Measurements from ENCODE around the gene SIK3. TPM values are rescaled to one million over a fixed set of nuclear protein-coding genes. Genes with fewer than 3 reads are reported as not detected.

SIK3 gene
- total RNA-seq, 1 donor from 2014 or later: 54.2 TPM

DNA sequence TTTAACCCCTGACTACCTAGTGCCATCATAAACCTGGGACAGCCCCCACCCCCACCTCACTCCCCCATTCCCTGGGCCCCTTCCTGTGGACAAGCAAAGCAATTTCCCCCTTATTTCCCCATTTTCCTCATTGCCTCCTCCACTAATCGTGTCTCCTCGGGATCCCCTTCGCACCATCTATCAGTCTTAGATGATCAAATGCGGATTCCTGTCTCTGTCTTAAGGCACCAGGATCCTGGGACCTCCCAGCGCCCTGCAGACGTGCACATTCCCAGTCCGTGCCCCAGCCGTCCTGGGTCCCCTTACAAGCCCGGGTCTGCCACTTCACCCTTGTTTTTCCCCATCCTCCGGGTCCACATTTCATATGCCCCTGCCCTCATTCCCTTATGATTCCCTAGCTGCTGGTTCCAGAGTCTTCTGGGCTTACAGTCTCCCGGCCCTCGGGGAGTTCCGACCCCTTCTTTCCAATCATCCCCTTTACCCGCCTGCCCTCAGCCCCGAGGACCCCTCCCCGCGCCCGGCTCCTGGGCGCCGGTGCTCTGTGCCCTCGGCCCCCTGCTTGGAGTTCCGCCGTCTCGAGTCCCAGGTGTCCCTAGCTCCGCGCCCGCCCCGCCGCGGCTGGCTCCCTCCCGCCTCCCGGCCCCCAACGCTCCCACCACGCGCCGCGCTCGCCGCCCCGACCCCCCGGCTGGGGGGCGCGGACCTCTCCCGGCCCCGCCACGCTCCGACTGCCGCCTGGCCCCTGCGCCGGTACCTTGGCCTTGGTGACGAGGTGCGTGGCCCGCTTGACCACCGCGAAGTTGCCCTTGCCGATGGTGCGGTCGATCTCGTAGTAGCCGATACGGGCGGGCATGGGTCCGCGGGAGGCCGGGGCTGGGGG is 599 bp downstream of the SIK3 start:
- intact Hi-C loops (cut with micrococcal nuclease): loop anchor here (1.0 to 2.0 kb wide), 4 partner anchors 75 to 325 kb away; partner anchors contain the start of gene BUD13
- H3K4me1 Mint-ChIP-seq (ENCODE audit: low read depth): peaks cover 59% of the 10 kb centered on the region
- peaks cover 12% of the 10 kb centered on the region for H3K36me3 Mint-ChIP-seq (ENCODE audit: low read depth)
- H3K27ac Mint-ChIP-seq: peak overlapping the region; percentile 99
- peak overlapping the region; percentile 100 for H3K4me3 Mint-ChIP-seq
- peak; percentile 21 for DNase-seq (ENCODE audit: low spot score)
- no peaks in the 10 kb centered on the region for H3K9me3 Mint-ChIP-seq
- H3K27me3 Mint-ChIP-seq (ENCODE audit: insufficient read depth): peaks cover 3% of the 10 kb centered on the region

DNA sequence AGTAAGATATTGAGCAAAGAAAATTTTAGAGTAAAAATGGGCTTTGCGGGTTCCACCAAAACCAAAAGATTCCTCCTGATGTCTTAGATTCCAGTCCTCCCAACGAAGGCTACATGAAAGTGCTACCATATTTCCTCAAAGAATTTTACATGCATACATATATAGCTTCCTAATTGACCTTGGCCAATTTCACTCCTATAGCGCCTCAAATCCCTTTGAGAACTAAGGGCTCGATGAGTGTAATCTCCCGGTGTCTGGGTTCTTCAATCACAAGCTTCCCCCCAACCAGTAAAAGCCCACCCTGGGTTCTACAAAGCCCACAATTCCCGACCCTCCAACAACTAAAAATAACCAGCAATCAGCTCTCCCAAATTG is 1.2 kb downstream of the SIK3 start:
- peaks cover 65% of the 10 kb centered on the region for H3K4me1 Mint-ChIP-seq (ENCODE audit: low read depth)
- H3K27ac Mint-ChIP-seq: peak overlapping the region; percentile 99
- H3K9me3 Mint-ChIP-seq: peaks cover 5% of the 10 kb centered on the region
- peaks cover 18% of the 10 kb centered on the region for H3K36me3 Mint-ChIP-seq (ENCODE audit: low read depth)
- DNase-seq (ENCODE audit: low spot score): no peak
- peak overlapping the region; percentile 100 for H3K4me3 Mint-ChIP-seq
- intact Hi-C loops (cut with micrococcal nuclease): loop anchor here (1.0 kb wide), 2 partner anchors 75 to 244 kb away; no protein-coding TSS in a partner anchor
- H3K27me3 Mint-ChIP-seq (ENCODE audit: insufficient read depth): peaks cover 3% of the 10 kb centered on the region

DNA sequence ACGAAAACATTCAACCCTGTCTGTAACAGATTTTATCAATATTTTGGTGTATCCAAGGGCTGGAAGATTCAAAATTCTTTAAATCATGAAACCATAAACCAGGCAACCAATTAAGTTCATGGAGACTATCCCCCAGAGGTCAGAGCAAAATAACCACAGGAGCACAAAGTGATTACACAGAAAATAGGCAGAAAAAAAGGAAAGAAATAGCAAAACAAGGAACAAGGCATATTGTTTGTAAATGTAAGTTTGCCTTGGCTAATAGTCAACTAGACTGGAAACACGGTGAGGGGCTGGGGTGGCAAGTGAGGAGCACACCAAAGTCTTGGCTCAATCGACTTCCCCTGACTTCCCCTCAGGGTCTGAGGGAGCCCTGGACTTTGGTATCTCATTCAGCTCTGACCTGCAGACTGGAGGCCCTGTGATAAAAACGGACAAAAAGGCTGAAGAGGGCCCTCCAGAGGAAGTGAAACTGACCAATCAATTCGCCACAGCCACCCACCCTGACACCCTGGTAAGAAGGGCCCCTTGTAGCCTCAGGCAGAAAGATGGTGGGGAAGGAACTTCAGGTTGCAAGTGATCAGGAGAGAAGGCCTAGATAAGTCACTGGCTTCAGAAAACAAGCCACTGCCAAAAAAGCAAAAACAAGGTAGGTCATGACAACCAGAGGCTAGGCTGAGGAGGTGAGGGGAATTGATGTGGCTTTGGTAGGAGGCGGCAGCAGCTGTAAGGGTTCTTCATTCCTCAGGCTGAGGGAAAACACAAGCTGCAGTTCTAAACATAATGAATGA is 1.8 kb downstream of the SIK3 start:
- DNase-seq (ENCODE audit: low spot score): peak; percentile 40
- Mint-ChIP-seq H3K4me3 (peak overlapping the region; percentile 100), H3K36me3 (ENCODE audit: low read depth) (peaks cover 22% of the 10 kb centered on the region), H3K27me3 (ENCODE audit: insufficient read depth) (peaks cover 3% of the 10 kb centered on the region), H3K9me3 (peaks cover 8% of the 10 kb centered on the region), H3K27ac (peak overlapping the region; percentile 99), H3K4me1 (ENCODE audit: low read depth) (peaks cover 70% of the 10 kb centered on the region)
- intact Hi-C loops (cut with micrococcal nuclease): no loop called here

DNA sequence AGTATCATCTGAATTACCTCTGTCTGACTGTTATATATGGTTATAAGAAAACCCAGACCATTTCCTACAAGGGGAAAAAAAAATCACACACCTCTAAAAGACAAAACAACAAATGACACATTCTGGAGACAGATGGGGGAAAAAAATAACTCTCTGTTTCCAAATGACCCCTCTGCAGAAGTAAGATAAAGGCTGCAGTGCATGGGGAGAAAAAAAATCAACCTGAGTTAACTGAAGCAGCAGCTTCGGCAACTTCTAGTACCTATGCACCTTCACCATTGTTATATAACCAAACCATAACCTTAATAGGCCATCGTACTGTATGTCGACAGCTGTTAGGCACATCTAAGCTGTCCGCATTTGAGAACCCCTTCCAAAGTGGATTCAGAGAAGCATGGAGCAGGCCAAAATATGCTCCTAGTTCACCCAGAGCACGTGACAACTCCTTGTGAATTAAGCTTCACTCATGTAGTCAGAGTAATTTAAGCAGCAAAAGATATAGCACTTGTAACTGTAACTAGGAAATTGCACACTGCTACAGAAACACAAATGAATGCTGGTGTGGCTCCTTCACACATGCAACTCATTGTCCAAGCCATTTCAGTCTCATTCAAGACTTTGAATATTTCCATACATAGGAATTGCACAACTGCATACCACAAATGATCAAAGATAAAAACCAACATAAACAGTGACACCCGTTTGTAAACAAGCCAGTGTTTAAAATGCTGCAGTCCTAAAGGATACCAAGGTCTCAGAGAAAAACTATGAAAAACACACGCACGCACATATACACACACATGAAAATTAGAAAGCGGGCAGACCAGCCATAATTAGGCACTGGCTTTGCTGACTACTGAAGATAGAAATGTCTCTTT is 2.7 kb downstream of the SIK3 start:
- intact Hi-C loops (cut with micrococcal nuclease): loop anchor here (1.0 kb wide), 1 partner anchor 147 kb away; no protein-coding TSS in a partner anchor
- Mint-ChIP-seq H3K4me3 (peak overlapping the region; percentile 100), H3K27me3 (ENCODE audit: insufficient read depth) (peaks cover 3% of the 10 kb centered on the region), H3K4me1 (ENCODE audit: low read depth) (peaks cover 74% of the 10 kb centered on the region), H3K36me3 (ENCODE audit: low read depth) (peaks cover 25% of the 10 kb centered on the region), H3K27ac (peak overlapping the region; percentile 99), H3K9me3 (peaks cover 8% of the 10 kb centered on the region)
- DNase-seq (ENCODE audit: low spot score): no peak

DNA sequence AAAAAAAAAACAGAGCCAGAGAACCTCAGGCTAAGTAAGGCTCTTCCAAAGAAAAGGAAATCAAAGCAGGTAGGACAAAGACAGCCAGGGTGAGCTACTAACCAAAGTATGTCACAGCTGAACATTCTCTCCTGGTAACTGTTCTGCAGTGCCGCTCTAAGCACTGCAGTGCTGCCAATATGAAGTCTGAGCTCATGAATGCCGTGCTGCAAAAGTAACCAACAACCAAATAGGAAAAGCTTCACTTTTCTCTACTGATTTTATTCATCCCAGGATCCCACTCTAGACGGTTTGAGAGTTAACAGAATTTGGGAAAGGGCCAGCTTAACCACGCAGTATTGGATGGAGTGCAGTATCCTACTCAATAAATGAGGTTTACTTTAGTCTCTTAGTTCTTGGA is 3.5 kb downstream of the SIK3 start:
- intact Hi-C loops (cut with micrococcal nuclease): loop anchor here (1.0 kb wide), 1 partner anchor 146 kb away; no protein-coding TSS in a partner anchor
- Mint-ChIP-seq H3K36me3 (ENCODE audit: low read depth) (peaks cover 28% of the 10 kb centered on the region), H3K27me3 (ENCODE audit: insufficient read depth) (peaks cover under 1% of the 10 kb centered on the region), H3K4me3 (peak overlapping the region; percentile 24), H3K27ac (peak overlapping the region; percentile 45), H3K9me3 (peaks cover 8% of the 10 kb centered on the region), H3K4me1 (ENCODE audit: low read depth) (peaks cover 81% of the 10 kb centered on the region)
- no peak for DNase-seq (ENCODE audit: low spot score)

DNA sequence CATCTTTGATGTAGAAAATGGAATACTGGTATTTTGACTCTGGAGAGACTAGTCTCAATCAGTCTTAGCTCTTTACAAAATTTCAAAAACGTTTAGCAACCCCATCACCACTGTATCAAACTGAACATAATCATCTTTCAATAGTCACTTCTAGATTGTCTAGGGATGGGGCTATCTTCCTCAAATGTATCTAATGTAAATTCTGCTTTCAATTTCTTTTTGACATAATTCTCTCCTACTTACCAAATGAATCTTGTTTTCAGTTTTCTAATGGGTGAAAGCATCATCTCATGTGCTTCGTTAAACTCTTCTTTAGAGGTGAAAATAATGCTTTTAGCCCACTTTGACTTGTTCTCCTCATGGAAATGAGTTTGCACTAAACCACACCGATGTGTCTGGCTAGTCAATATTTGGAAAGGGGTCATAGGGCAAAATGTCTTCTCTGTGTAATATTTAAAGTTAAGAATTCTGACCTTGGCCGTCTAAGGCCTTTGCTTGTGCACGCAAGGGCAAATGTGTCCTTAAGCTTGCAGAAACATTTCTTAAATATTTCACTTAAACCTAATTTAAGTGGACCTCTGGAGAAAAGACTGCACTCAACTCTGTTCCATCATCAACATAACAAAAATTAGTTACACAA is 5.2 kb downstream of the SIK3 start:
- Mint-ChIP-seq H3K27ac (peak overlapping the region; percentile 81), H3K4me1 (ENCODE audit: low read depth) (peaks cover 77% of the 10 kb centered on the region), H3K36me3 (ENCODE audit: low read depth) (peaks cover 33% of the 10 kb centered on the region), H3K9me3 (peaks cover 8% of the 10 kb centered on the region), H3K4me3 (peak overlapping the region; percentile 53), H3K27me3 (ENCODE audit: insufficient read depth) (no peaks in the 10 kb centered on the region)
- intact Hi-C loops (cut with micrococcal nuclease): loop anchor here (1.0 kb wide), 8 partner anchors 15 to 137 kb away; no protein-coding TSS in a partner anchor
- DNase-seq (ENCODE audit: low spot score): no peak

DNA sequence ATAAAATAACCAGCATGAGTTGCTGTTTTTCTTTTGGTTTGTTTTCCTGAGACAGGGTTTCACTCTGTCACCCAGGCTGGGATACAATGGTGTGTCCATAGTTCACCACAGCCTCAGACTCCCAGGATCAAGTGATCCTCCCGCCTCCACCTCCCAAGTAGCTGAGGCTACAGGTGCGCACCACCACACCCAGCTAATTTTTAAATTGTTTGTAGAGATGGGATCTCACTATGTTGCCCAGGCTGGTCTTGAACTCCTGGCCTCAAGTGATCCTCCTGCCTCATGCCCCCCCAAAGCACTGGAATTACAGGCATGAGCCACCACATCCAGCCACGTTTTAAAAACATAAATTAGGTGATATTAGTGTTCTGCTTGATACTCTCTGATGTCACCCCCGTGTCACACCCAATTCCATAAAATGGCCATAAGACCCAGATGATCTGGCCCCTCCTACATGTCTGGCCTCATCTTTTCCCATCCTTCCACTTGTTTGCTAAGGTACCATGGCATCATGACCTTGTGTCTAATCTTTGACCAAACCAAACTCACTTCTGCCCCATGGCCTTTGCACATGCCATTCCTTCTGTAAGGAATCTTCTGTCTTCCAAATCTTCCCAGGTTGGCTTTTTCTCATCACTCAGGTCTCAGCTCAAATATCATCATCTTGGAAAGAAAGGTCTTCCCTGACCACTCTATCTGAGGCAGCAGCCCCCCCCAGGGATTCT is 6.3 kb downstream of the SIK3 start:
- Mint-ChIP-seq H3K4me3 (no peak overlapping the region), H3K4me1 (ENCODE audit: low read depth) (peaks cover 77% of the 10 kb centered on the region), H3K27ac (no peak overlapping the region), H3K9me3 (peaks cover 8% of the 10 kb centered on the region), H3K27me3 (ENCODE audit: insufficient read depth) (no peaks in the 10 kb centered on the region), H3K36me3 (ENCODE audit: low read depth) (peaks cover 30% of the 10 kb centered on the region)
- no peak for DNase-seq (ENCODE audit: low spot score)
- intact Hi-C loops (cut with micrococcal nuclease): no loop called here

DNA sequence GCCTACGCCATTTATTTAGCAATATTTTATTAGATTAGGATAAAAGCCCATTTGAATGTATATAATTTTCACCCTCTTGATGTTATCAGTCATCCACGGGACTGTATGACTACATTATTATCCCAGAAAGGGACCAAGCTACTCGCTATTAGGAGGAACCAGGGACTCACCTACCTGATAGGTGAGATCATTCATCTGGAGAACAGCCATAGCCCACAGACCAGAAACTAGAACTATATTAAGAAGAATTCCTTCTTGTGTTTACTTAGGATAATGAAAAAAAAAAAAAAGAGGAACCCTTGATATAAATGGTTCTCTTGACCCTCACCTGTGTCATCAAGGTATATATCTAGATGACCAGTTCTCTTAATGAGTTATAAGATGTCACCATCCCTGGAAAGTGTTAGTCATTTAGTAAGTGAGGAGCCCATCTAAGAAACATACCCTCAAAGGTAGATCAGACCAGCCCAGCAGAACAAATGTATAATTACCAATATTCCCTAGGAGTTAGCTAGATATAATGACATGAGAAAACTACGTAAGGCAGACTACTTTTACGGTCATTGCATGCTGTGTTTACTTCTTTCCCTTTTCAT is 8.0 kb downstream of the SIK3 start:
- intact Hi-C loops (cut with micrococcal nuclease): no loop called here
- H3K27me3 Mint-ChIP-seq (ENCODE audit: insufficient read depth): no peaks in the 10 kb centered on the region
- H3K36me3 Mint-ChIP-seq (ENCODE audit: low read depth): peaks cover 28% of the 10 kb centered on the region
- no peak overlapping the region for H3K4me3 Mint-ChIP-seq
- H3K9me3 Mint-ChIP-seq: peaks cover 8% of the 10 kb centered on the region
- no peak overlapping the region for H3K27ac Mint-ChIP-seq
- peaks cover 63% of the 10 kb centered on the region for H3K4me1 Mint-ChIP-seq (ENCODE audit: low read depth)
- no peak for DNase-seq (ENCODE audit: low spot score)

DNA sequence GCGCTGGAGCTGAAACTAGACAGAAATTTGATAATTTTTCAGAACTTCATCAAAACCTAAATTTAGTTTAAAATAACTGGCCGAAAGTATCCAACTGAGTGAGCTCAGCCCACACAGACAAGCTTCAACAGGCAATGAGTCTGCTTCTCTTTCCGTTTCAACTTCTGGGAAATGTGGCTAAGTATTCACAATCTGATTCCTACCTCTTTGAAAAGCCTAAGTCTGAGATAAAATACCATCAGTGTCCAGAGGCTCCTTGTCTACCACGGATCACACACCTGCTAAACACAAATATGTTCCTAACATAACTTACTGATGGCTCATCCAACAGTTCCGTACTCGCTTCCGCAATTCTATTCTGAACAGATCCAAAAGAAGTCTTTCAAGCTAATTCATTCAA is 8.5 kb downstream of the SIK3 start:
- Mint-ChIP-seq H3K27ac (no peak overlapping the region), H3K4me3 (no peak overlapping the region), H3K4me1 (ENCODE audit: low read depth) (peaks cover 60% of the 10 kb centered on the region), H3K27me3 (ENCODE audit: insufficient read depth) (no peaks in the 10 kb centered on the region), H3K9me3 (peaks cover 8% of the 10 kb centered on the region), H3K36me3 (ENCODE audit: low read depth) (peaks cover 31% of the 10 kb centered on the region)
- intact Hi-C loops (cut with micrococcal nuclease): no loop called here
- no peak for DNase-seq (ENCODE audit: low spot score)

DNA sequence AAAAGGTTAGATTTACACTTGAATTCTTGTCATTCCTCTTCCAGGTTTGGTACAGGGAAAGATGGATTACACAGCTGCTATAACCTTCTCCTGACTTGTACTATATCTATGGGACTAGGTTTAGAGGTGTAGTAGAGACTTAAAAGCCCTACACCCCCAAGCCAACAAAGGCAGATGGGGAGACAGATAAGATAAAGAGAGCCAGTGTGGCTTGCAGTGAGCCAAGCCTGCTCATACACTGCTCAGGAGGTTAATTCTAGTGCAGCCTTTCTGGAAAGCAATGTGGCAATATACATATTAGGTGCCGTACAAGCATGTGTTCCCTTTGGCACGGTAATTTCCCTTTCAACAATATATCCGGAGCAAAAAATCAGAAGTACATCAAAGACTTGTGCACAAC is 10.8 kb downstream of the SIK3 start:
- H3K27me3 Mint-ChIP-seq (ENCODE audit: insufficient read depth): no peaks in the 10 kb centered on the region
- peaks cover 24% of the 10 kb centered on the region for H3K36me3 Mint-ChIP-seq (ENCODE audit: low read depth)
- no peak overlapping the region for H3K27ac Mint-ChIP-seq
- DNase-seq (ENCODE audit: low spot score): no peak
- H3K4me3 Mint-ChIP-seq: no peak overlapping the region
- intact Hi-C loops (cut with micrococcal nuclease): no loop called here
- H3K4me1 Mint-ChIP-seq (ENCODE audit: low read depth): peaks cover 50% of the 10 kb centered on the region
- H3K9me3 Mint-ChIP-seq: peaks cover 7% of the 10 kb centered on the region

DNA sequence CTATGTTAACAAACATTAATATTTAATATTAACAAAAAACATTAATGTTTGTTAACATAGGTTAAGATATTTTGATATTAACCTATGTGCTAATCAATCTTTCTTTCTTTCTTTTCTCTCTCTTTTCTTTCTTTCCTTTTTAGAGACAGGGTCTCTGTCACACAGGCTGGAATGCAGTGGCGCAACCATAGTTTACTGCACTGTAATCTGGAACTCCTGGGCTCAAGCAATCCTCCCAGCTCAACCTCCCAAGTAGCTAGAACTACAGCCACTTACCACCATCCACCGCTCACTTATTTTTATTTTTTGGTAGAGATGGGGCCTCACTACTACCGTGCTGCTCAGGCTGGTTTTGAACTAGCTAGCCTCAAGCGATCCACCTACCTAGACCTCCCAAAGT is 13.2 kb downstream of the SIK3 start:
- intact Hi-C loops (cut with micrococcal nuclease): no loop called here

More for the DNA sequence above, 13.2 kb downstream of the SIK3 start:
- Mint-ChIP-seq H3K36me3 (ENCODE audit: low read depth) (peaks cover 12% of the 10 kb centered on the region), H3K4me1 (ENCODE audit: low read depth) (peaks cover 31% of the 10 kb centered on the region), H3K27ac (no peak overlapping the region), H3K27me3 (ENCODE audit: insufficient read depth) (no peaks in the 10 kb centered on the region), H3K9me3 (no peaks in the 10 kb centered on the region), H3K4me3 (no peak overlapping the region)
- no peak for DNase-seq (ENCODE audit: low spot score)
